ENCODE measurements around the gene ALDH1L1. TPM values are rescaled to one million over a fixed set of nuclear protein-coding genes. Genes with fewer than 3 reads are reported as not detected.

The ALDH1L1 gene
- total and polyA plus RNA-seq, 2 of the 13 experiments (the other 11 are each of a cell fraction or from before 2014, with no cell fraction given): 11.2 to 28.7 TPM

DNA sequence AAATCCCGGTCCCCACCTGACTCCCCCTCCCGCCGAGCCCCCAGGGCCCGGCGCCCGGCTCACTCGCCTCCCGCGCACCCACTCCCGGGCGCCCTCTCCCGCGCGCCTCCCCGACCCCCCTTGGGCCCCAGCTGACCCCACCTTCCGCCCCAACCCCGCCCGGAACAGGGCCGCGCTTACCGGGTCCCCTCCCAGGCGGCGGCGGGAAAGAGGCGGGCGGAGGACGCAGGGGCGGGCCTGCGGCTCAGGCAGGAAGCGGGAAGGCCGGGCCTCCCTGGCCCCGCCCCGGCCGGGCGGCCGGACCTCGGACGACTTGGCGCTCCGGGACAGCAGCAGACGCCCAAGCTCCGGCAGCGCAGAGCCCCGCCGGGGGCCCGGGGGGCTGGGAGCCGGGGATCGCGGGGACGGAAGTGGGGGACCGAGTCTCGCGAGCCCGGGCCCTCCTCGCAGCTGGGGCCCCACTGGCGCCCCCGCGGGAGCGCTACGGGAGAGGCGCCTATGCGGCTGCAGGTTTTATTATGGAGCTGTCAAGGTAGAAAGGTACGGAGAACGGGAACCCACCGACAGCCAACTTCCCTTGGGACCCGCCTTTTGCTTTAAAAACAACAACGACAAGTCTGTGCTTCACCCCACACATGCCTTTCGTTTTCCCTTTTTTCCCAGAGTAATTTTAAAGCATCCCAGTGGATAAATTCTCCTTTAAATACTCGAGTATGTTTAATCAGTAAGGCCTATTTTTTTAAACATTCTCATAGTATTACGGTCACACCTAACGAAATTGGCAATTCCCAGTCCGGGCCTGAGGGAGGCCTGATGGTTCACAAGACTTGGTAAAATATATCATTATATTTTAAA is 96.2 kb downstream of the ALDH1L1 start, which contains the start of gene SLC41A3 (continued):
- TF ChIP-seq, protein P1, sequence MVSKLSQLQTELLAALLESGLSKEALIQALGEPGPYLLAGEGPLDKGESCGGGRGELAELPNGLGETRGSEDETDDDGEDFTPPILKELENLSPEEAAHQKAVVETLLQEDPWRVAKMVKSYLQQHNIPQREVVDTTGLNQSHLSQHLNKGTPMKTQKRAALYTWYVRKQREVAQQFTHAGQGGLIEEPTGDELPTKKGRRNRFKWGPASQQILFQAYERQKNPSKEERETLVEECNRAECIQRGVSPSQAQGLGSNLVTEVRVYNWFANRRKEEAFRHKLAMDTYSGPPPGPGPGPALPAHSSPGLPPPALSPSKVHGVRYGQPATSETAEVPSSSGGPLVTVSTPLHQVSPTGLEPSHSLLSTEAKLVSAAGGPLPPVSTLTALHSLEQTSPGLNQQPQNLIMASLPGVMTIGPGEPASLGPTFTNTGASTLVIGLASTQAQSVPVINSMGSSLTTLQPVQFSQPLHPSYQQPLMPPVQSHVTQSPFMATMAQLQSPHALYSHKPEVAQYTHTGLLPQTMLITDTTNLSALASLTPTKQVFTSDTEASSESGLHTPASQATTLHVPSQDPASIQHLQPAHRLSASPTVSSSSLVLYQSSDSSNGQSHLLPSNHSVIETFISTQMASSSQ (IDR thresholded peaks at IDR 0.05; ENCODE audit: low read depth): no peak
- TF ChIP-seq, protein P1 (CRISPR knock-in tag; IDR thresholded peaks at IDR 0.05; ENCODE audit: borderline replicate concordance): peak; percentile 23; the same call in 1 of the 2 replicates
- peak; percentile 94 for TF ChIP-seq PHF21A (CRISPR knock-in tag; IDR thresholded peaks at IDR 0.05)
- no peak for TF ChIP-seq EZH2 (conservative IDR thresholded peaks at IDR 0.05; ENCODE audit: low read depth, low read length)
- TF ChIP-seq ZMYM4 (CRISPR knock-in tag; IDR thresholded peaks at IDR 0.05): peak; percentile 93
- TF ChIP-seq YEATS4 (CRISPR knock-in tag; IDR thresholded peaks at IDR 0.05; ENCODE audit: borderline replicate concordance): peak; percentile 36; the same call in 1 of the 2 replicates
- TF ChIP-seq ZNF547 (CRISPR knock-in tag; IDR thresholded peaks at IDR 0.05): 0 out of 2 replicates have a peak, but pooled peaks have one; percentile 25
- TF ChIP-seq ZNF720 (CRISPR knock-in tag; IDR thresholded peaks at IDR 0.05): no peak
- 0 out of 2 replicates have a peak, but pooled peaks have one; percentile 29 for TF ChIP-seq ZNF788 (CRISPR knock-in tag; IDR thresholded peaks at IDR 0.05; ENCODE audit: borderline replicate concordance)
- TF ChIP-seq, protein P2, sequence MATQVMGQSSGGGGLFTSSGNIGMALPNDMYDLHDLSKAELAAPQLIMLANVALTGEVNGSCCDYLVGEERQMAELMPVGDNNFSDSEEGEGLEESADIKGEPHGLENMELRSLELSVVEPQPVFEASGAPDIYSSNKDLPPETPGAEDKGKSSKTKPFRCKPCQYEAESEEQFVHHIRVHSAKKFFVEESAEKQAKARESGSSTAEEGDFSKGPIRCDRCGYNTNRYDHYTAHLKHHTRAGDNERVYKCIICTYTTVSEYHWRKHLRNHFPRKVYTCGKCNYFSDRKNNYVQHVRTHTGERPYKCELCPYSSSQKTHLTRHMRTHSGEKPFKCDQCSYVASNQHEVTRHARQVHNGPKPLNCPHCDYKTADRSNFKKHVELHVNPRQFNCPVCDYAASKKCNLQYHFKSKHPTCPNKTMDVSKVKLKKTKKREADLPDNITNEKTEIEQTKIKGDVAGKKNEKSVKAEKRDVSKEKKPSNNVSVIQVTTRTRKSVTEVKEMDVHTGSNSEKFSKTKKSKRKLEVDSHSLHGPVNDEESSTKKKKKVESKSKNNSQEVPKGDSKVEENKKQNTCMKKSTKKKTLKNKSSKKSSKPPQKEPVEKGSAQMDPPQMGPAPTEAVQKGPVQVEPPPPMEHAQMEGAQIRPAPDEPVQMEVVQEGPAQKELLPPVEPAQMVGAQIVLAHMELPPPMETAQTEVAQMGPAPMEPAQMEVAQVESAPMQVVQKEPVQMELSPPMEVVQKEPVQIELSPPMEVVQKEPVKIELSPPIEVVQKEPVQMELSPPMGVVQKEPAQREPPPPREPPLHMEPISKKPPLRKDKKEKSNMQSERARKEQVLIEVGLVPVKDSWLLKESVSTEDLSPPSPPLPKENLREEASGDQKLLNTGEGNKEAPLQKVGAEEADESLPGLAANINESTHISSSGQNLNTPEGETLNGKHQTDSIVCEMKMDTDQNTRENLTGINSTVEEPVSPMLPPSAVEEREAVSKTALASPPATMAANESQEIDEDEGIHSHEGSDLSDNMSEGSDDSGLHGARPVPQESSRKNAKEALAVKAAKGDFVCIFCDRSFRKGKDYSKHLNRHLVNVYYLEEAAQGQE (IDR thresholded peaks at IDR 0.05; ENCODE audit: borderline replicate concordance in 1 of 2, low read depth in 1 of 2, low read length in 2 of 2): 0 out of 4 replicates have a peak, but pooled peaks of 1 of the 2 experiments have one; percentile 27
- peak; percentile 43; the same call in 1 of the 2 replicates for TF ChIP-seq ZBTB7B (CRISPR knock-in tag; IDR thresholded peaks at IDR 0.05)
- no peak; the same call in 1 of the 2 replicates for TF ChIP-seq ZKSCAN8 (CRISPR knock-in tag; IDR thresholded peaks at IDR 0.05; ENCODE audit: borderline replicate concordance)
- TF ChIP-seq ZNF776 (CRISPR knock-in tag; IDR thresholded peaks at IDR 0.05): 0 out of 2 replicates have a peak, but pooled peaks have one; percentile 70
- TF ChIP-seq SPEN (CRISPR knock-in tag; IDR thresholded peaks at IDR 0.05; ENCODE audit: low read depth): peak; percentile 48
- peak; percentile 23; the same call in 1 of the 2 replicates for TF ChIP-seq STAG1 (CRISPR knock-in tag; IDR thresholded peaks at IDR 0.05)
- TF ChIP-seq MZF1 (CRISPR knock-in tag; IDR thresholded peaks at IDR 0.05; ENCODE audit: borderline replicate concordance): no peak
- TF ChIP-seq ZNF205 (CRISPR knock-in tag; IDR thresholded peaks at IDR 0.05): peak; percentile 100
- no peak for TF ChIP-seq ZEB1 (IDR thresholded peaks at IDR 0.05; ENCODE audit: insufficient replicate concordance, low read depth)
- TF ChIP-seq, protein P3, sequence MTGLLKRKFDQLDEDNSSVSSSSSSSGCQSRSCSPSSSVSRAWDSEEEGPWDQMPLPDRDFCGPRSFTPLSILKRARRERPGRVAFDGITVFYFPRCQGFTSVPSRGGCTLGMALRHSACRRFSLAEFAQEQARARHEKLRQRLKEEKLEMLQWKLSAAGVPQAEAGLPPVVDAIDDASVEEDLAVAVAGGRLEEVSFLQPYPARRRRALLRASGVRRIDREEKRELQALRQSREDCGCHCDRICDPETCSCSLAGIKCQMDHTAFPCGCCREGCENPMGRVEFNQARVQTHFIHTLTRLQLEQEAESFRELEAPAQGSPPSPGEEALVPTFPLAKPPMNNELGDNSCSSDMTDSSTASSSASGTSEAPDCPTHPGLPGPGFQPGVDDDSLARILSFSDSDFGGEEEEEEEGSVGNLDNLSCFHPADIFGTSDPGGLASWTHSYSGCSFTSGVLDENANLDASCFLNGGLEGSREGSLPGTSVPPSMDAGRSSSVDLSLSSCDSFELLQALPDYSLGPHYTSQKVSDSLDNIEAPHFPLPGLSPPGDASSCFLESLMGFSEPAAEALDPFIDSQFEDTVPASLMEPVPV (CRISPR knock-in tag; IDR thresholded peaks at IDR 0.05): peak; percentile 56; the same call in 1 of the 2 replicates

All from HepG2 (cell line).